Retinal pigment epithelial cell (primary cell): ENCODE data around the gene CD3D.
A peak's percentile ranks its signal among the peaks of the same experiment; 100 is the strongest.

ENCODE experiments used
- DNase-seq: peaks from one replicate; pipeline ENCODE4 v3.0.0-alpha.2; 2010; ENCODE audit warnings: low read depth
- H3K4me3 ChIP-seq: 2 replicates; pipeline ENCODE4 v1.5.1; 2011; ENCODE audit warnings: mild to moderate bottlenecking, low read length, control low read depth, moderate library complexity
- CTCF ChIP-seq: conservative IDR thresholded peaks from 2 replicates; pipeline ENCODE4 v1.5.1; 2011; ENCODE audit warnings: low read depth, low read length, control low read depth, inconsistent platforms

Gene CD3D

DNA sequence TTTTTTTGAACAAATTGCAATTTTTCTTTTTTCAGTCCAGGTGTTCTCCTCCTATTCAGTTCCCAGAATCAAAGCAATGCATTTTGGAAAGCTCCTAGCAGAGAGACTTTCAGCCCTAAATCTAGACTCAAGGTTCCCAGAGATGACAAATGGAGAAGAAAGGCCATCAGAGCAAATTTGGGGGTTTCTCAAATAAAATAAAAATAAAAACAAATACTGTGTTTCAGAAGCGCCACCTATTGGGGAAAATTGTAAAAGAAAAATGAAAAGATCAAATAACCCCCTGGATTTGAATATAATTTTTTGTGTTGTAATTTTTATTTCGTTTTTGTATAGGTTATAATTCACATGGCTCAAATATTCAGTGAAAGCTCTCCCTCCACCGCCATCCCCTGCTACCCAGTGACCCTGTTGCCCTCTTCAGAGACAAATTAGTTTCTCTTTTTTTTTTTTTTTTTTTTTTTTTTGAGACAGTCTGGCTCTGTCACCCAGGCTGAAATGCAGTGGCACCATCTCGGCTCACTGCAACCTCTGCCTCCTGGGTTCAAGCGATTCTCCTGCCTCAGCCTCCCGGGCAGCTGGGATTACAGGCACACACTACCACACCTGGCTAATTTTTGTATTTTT, 10.7 kb upstream of the CD3D start:
- no peak for DNase-seq
- peak; percentile 44 for TF ChIP-seq CTCF
- H3K4me3 ChIP-seq: no peak overlapping the region

DNA sequence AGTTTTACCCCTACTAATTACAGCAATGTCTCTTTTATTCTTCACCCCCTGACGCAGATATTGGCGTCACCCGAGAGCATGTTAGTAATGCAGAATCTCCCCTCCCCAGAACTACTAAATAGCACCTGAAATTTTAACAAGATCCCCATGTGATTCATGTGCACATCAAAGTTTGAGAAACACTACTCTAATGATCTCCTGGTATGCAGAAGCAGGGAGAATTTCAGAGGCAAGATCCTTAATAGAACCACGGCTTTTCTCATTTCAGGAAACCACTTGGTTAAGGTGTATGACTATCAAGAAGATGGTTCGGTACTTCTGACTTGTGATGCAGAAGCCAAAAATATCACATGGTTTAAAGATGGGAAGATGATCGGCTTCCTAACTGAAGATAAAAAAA, 7.0 kb upstream of the CD3D start:
- H3K4me3 ChIP-seq: no peak overlapping the region
- no peak for TF ChIP-seq CTCF
- DNase-seq: no peak

DNA sequence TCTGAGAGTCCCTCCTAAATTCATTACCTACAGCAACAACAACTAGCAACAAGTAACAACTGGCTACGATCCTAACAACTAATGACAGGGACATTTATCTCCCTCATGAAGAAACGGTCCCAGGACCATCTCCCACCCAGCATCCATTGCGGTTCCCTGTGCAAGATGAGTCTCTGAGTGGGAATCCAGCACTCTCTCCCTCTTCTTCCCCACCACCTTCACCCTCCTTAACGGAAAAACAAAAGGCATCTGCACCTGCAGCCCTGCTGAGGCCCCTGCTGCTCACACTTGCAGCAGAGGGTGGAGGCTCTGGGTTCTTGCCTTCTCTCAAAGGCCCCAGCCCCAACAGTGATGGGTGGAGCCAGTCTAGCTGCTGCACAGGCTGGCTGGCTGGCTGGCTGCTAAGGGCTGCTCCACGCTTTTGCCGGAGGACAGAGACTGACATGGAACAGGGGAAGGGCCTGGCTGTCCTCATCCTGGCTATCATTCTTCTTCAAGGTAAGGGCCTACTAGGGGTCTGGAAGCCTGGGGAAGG, 1.5 kb upstream of the CD3D start, which contains the start of gene CD3G:
CD3G (plus strand) TSS at position 364 of the 535 bp plus-strand sequence; CDS start at position 444, 80 bp downstream.
- H3K4me3 ChIP-seq: no peak within 1 kb of the TSS
- TF ChIP-seq CTCF: no peak
- no peak for DNase-seq

- TF ChIP-seq CTCF: no peak
- DNase-seq: no peak
- H3K4me3 ChIP-seq: no peak overlapping the region
Observed at GRCh38 chr11:118343248-118343647, 743 bp upstream of the CD3D start.

GRCh38 chr11:118341815-118342489, 553 bp downstream of the CD3D start:
- no peak for TF ChIP-seq CTCF
- no peak overlapping the region for H3K4me3 ChIP-seq
- DNase-seq: no peak

DNA sequence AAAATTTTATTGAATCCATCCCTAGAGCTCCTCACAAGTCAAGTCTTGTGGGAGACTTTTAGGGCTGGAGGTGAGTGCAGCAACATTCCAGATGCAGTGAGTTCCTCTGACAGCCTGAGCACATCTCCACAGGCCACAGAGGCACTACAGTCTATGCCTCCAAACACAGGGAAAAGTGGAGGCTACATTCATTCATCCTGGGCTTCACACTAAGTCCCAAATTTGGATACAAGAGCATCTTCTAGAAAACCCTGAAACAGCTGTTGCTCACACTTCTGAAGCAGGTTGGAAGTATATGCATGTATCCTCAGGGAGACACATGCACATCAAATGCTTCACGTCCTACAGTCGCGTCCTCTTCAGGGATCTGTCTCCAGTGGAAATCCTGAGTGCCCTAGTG, 1.2 kb downstream of the CD3D start:
- DNase-seq: no peak
- H3K4me3 ChIP-seq: no peak overlapping the region
- no peak for TF ChIP-seq CTCF

GRCh38 chr11:118340449-118340848, 2.1 kb downstream of the CD3D start:
- H3K4me3 ChIP-seq: no peak overlapping the region

More at GRCh38 chr11:118340449-118340848, 2.1 kb downstream of the CD3D start:
- TF ChIP-seq CTCF: no peak
- no peak for DNase-seq
